ENCODE results near the gene TMEM221. TPM values are rescaled to one million over a fixed set of nuclear protein-coding genes. Genes with fewer than 3 reads are reported as not detected.

TMEM221 gene
- total and polyA plus RNA-seq, 4 experiments from 2014 or later: 0.09 TPM; not detected in 3

DNA sequence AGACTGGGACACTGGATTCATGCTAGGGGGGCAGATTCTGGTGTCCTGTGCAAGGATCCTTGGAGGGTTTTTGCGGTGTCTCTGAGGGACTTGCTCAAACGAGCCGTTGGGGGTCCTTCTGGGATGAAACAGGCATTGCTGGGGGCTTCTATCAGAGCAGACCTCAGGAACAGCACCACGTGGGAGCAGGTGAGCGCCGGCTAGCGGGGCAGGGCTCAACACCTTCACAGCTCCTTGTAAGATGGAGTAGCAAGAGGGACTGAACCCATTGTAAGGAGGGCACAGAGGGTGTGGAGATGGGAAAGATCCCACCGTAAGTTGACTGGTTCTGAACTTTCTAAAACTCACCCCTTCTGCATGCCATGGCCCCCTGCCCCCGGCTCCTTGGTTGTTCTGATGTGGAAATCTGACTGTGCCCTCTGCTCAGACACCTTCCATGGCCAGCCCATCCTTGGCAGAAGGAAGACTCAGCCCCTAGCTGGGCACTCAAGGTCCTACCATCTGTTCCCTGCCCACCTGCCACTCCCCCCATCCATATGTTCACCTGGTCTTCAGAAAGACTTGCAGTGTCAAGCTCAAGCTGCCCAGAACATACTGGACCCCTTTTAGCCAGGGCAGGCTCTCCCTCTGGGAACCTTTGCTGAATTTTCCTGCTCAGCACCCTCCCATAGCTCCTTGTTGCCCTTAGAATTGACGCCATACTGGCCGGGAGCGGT, 23.1 kb upstream of the TMEM221 start:
- ChIA-PET CTCF (ENCODE audit: partially characterized antibody) (interaction anchor here (0.7 to 1.1 kb wide), 4 partner anchors 10 to 127 kb away, joined by 3 to 5 read pairs (median 4); no protein-coding TSS in a partner anchor), POLR2A (ENCODE audit: partially characterized antibody) (interaction anchor here (0.6 to 1.5 kb wide), 4 partner anchors 23 to 134 kb away, joined by 3 to 5 read pairs (median 4); partner anchors contain the start of gene MVB12A)
- peaks cover 11% of the 10 kb centered on the region for H3K4me1 ChIP-seq (ENCODE audit: insufficient read depth, low read length)
- H3K27ac Mint-ChIP-seq: peak overlapping the region in 4 of 7 donors; percentile 57 to 84 (median 82)
- H3K4me1 Mint-ChIP-seq: peaks cover 9 to 37% (median 18%) of the 10 kb centered on the region in 4 donors
- H3K36me3 Mint-ChIP-seq: peaks cover 0 to 3% of the 10 kb centered on the region in 2 donors
- intact Hi-C loops (cut with micrococcal nuclease): loop anchor here (2.0 kb wide), 1 partner anchor 17 kb away; no protein-coding TSS in a partner anchor
- H3K9me3 Mint-ChIP-seq: no peaks in the 10 kb centered on the region
- no peaks in the 10 kb centered on the region for H3K9me3 ChIP-seq (ENCODE audit: control insufficient read depth in 1 of 2, low read length in 2 of 2)
- no peaks in the 10 kb centered on the region for H3K36me3 ChIP-seq (ENCODE audit: insufficient read depth, low read length)
- H3K27me3 Mint-ChIP-seq: no peaks in the 10 kb centered on the region
- no peak for DNase-seq
- peak overlapping the region; percentile 88 to 99 (median 96) for H3K4me3 Mint-ChIP-seq
- no peak overlapping the region for H3K4me3 ChIP-seq (ENCODE audit: low read length in 2 of 2)
- H3K27ac ChIP-seq (ENCODE audit: low read depth, low read length): no peak overlapping the region
- no peaks in the 10 kb centered on the region for H3K27me3 ChIP-seq (ENCODE audit: insufficient read depth, low read length)

DNA sequence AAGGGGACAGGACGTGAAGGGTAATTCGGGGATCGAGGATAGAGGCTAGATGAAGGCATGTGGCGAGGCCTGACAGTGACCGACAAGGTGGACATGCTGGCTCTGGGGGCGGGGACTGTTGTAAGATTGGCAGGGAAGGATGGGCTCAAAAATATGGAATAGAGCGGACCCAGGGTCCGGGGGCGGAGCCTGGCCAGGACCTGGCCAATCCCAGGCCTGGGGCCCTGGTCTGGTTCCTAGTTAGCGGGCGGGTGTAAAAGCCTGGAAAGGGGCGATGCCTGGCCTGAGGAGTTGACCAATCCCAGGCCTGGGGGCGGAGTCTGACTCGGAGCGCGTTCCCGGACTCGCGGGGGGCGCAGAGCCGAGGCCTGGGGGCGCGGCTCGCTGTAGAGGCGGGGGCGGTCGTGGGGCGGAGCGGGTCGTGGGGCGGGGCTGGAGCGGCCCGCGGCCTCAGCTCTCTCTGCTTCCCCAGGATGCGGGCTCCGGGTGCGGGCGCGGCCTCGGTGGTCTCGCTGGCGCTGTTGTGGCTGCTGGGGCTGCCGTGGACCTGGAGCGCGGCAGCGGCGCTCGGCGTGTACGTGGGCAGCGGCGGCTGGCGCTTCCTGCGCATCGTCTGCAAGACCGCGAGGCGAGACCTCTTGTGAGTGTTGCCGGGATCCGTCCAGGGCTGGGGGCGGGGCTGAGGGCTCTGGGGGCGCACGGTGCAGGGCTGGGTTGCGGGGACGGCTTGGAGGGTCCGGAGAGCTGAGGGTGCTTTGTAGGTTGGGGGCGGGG, 21.8 kb upstream of the TMEM221 start, which contains the start of gene SLC27A1:
TSS of gene SLC27A1 (plus strand) at position 457 of the 774 bp plus-strand sequence. CDS start at position 474, 17 bp downstream.
- H3K27ac ChIP-seq (ENCODE audit: low read depth, low read length): peak within 1 kb of the TSS; percentile 65
- no peaks in the 10 kb centered on the region for H3K9me3 ChIP-seq (ENCODE audit: control insufficient read depth in 1 of 2, low read length in 2 of 2)
- H3K4me3 Mint-ChIP-seq: peak within 1 kb of the TSS; percentile 95 to 100 (median 96)
- no peaks in the 10 kb centered on the region for H3K9me3 Mint-ChIP-seq
- CTCF ChIA-PET (ENCODE audit: partially characterized antibody): no interaction called here
- H3K27me3 Mint-ChIP-seq: no peaks in the 10 kb centered on the region
- DNase-seq: peak; percentile 85 to 93 (median 87)
- peak within 1 kb of the TSS; percentile 91 to 93 for H3K4me3 ChIP-seq (ENCODE audit: low read length in 2 of 2)
- intact Hi-C loops (cut with micrococcal nuclease): loop anchor here (1.0 to 2.0 kb wide), 3 partner anchors 19 to 133 kb away; partner anchors contain the start of genes GTPBP3 and PGLS
- H3K36me3 ChIP-seq (ENCODE audit: insufficient read depth, low read length): no peaks in the 10 kb centered on the region
- peaks cover 9 to 42% (median 22%) of the 10 kb centered on the region in 4 donors for H3K4me1 Mint-ChIP-seq
- H3K27me3 ChIP-seq (ENCODE audit: insufficient read depth, low read length): no peaks in the 10 kb centered on the region
- POLR2A ChIA-PET (ENCODE audit: partially characterized antibody): interaction anchor here (1.2 to 1.5 kb wide), 4 partner anchors 19 to 135 kb away, joined by 3 to 5 read pairs (median 4); partner anchors contain the start of gene MVB12A
- H3K36me3 Mint-ChIP-seq: peaks cover 0 to 3% of the 10 kb centered on the region in 2 donors
- peaks cover 15% of the 10 kb centered on the region for H3K4me1 ChIP-seq (ENCODE audit: insufficient read depth, low read length)
- H3K27ac Mint-ChIP-seq: peak within 1 kb of the TSS; percentile 82 to 99 (median 96)

- peaks cover 9 to 42% (median 22%) of the 10 kb centered on the region in 4 donors for H3K4me1 Mint-ChIP-seq
- H3K27ac Mint-ChIP-seq: peak overlapping the region; percentile 82 to 99 (median 96)
- H3K27me3 Mint-ChIP-seq: no peaks in the 10 kb centered on the region
- peaks cover 0 to 3% of the 10 kb centered on the region in 2 donors for H3K36me3 Mint-ChIP-seq
- ChIA-PET CTCF (ENCODE audit: partially characterized antibody) (interaction anchor here (0.7 to 5.3 kb wide), 6 partner anchors 21 to 209 kb away, joined by 3 to 50 read pairs (median 3); partner anchors contain the start of genes CCDC194 and TMEM221), POLR2A (ENCODE audit: partially characterized antibody) (interaction anchor here (1.0 to 1.6 kb wide), 4 partner anchors 20 to 134 kb away, joined by 3 to 11 read pairs (median 3); partner anchors contain the start of gene MVB12A)
- H3K4me1 ChIP-seq (ENCODE audit: insufficient read depth, low read length): peaks cover 15% of the 10 kb centered on the region
- intact Hi-C loops (cut with micrococcal nuclease): loop anchor here (1.0 to 10.0 kb wide), 7 partner anchors 19 to 385 kb away; partner anchors contain the start of genes COLGALT1, GTPBP3, PGLS and RPL18A
- H3K27ac ChIP-seq (ENCODE audit: low read depth, low read length): peak overlapping the region; percentile 65
- peak overlapping the region; percentile 95 to 100 (median 96) for H3K4me3 Mint-ChIP-seq
- peak overlapping the region; percentile 91 to 93 for H3K4me3 ChIP-seq (ENCODE audit: low read length in 2 of 2)
- H3K9me3 Mint-ChIP-seq: no peaks in the 10 kb centered on the region
- DNase-seq: peak in 4 of 5 donors; percentile 90 to 99 (median 92)
- no peaks in the 10 kb centered on the region for H3K36me3 ChIP-seq (ENCODE audit: insufficient read depth, low read length)
- no peaks in the 10 kb centered on the region for H3K27me3 ChIP-seq (ENCODE audit: insufficient read depth, low read length)
- H3K9me3 ChIP-seq (ENCODE audit: control insufficient read depth in 1 of 2, low read length in 2 of 2): no peaks in the 10 kb centered on the region
Measured at GRCh38 chr19:17469481-17470067, 21.1 kb upstream of the TMEM221 start.

GRCh38 chr19:17469092-17469480, 20.6 kb upstream of the TMEM221 start:
- peak overlapping the region; percentile 65 for H3K27ac ChIP-seq (ENCODE audit: low read depth, low read length)
- intact Hi-C loops (cut with micrococcal nuclease): loop anchor here (1.0 to 10.0 kb wide), 4 partner anchors 78 to 386 kb away; partner anchors contain the start of genes COLGALT1 and RPL18A
- ChIA-PET CTCF (ENCODE audit: partially characterized antibody) (interaction anchor here (0.7 to 5.3 kb wide), 6 partner anchors 20 to 209 kb away, joined by 3 to 50 read pairs (median 3); partner anchors contain the start of genes CCDC194 and TMEM221), POLR2A (ENCODE audit: partially characterized antibody) (interaction anchor here (1.0 to 1.6 kb wide), 2 partner anchors 49 to 134 kb away, joined by 3 to 11 read pairs; partner anchors contain the start of gene MVB12A)
- Mint-ChIP-seq H3K27me3 (no peaks in the 10 kb centered on the region), H3K9me3 (no peaks in the 10 kb centered on the region), H3K36me3 (peaks cover 0 to 3% of the 10 kb centered on the region in 2 donors), H3K27ac (peak overlapping the region; percentile 82 to 99 (median 96)), H3K4me1 (peaks cover 9 to 42% (median 22%) of the 10 kb centered on the region in 4 donors), H3K4me3 (peak overlapping the region; percentile 95 to 100 (median 96))
- peak overlapping the region; percentile 1 to 93 for H3K4me3 ChIP-seq (ENCODE audit: low read length in 2 of 2)
- no peaks in the 10 kb centered on the region for H3K36me3 ChIP-seq (ENCODE audit: insufficient read depth, low read length)
- DNase-seq: no peak
- no peaks in the 10 kb centered on the region for H3K27me3 ChIP-seq (ENCODE audit: insufficient read depth, low read length)
- no peaks in the 10 kb centered on the region for H3K9me3 ChIP-seq (ENCODE audit: control insufficient read depth in 1 of 2, low read length in 2 of 2)
- H3K4me1 ChIP-seq (ENCODE audit: insufficient read depth, low read length): peaks cover 15% of the 10 kb centered on the region

DNA sequence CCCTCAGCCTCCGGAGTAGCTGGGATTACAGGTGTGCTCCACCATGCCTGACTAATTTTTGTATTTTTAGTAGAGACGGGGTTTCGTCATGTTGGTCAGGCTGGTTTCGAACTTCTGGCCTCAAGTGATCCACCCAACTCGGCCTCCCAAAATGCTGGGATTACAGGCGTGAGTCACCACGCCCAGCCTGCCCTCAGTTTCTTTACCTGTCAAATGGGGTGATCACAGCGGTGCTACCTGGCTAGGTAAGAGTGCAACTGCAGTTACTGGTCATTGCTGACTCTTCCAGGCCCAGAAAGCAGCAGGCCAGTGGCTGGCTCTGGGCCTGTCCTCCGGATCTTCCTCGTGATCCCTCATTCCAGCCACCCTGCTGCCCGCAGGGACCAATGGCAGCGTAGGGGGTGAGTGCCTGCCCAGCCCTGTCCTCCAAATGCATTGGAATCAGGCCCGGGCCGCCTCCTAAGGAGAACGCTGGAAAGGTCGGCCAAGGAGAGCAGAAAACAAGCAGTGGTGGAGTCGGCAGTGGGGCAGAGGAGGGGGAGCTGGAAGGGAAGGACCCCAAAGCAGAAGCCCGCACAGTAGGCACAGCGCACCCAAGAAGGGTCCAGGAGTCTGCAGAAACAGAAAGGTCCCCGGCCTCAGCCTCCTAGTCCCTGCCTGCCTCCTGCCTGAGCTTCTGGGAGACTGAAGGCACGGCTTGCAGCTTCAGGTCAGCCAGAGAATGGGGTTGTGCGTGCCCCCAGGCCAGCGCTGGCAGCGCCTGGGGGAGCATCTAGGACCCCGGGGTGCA, 20.0 kb upstream of the TMEM221 start:
- Mint-ChIP-seq H3K27me3 (no peaks in the 10 kb centered on the region), H3K27ac (peak overlapping the region; percentile 25 to 97 (median 96)), H3K36me3 (peaks cover 0 to 3% of the 10 kb centered on the region in 2 donors), H3K4me3 (peak overlapping the region; percentile 95 to 100 (median 96)), H3K4me1 (peaks cover 9 to 42% (median 22%) of the 10 kb centered on the region in 4 donors), H3K9me3 (no peaks in the 10 kb centered on the region)
- Histone ChIP-seq H3K9me3 (ENCODE audit: control insufficient read depth in 1 of 2, low read length in 2 of 2) (no peaks in the 10 kb centered on the region), H3K36me3 (ENCODE audit: insufficient read depth, low read length) (no peaks in the 10 kb centered on the region), H3K4me3 (ENCODE audit: low read length in 2 of 2) (no peak overlapping the region), H3K27ac (ENCODE audit: low read depth, low read length) (no peak overlapping the region), H3K4me1 (ENCODE audit: insufficient read depth, low read length) (peaks cover 15% of the 10 kb centered on the region), H3K27me3 (ENCODE audit: insufficient read depth, low read length) (no peaks in the 10 kb centered on the region)
- POLR2A ChIA-PET (ENCODE audit: partially characterized antibody): interaction anchor here (1.0 to 1.6 kb wide), 2 partner anchors 49 to 133 kb away, joined by 3 to 11 read pairs; partner anchors contain the start of gene MVB12A
- DNase-seq: no peak
- intact Hi-C loops (cut with micrococcal nuclease): loop anchor here (1.0 to 10.0 kb wide), 4 partner anchors 77 to 386 kb away; partner anchors contain the start of genes COLGALT1 and RPL18A
- CTCF ChIA-PET (ENCODE audit: partially characterized antibody): interaction anchor here (0.9 to 5.3 kb wide), 8 partner anchors 14 to 208 kb away, joined by 3 to 50 read pairs (median 4); partner anchors contain the start of gene CCDC194
